Measurements from ENCODE around the gene INSC. TPM values are rescaled to one million over a fixed set of nuclear protein-coding genes. Genes with fewer than 3 reads are reported as not detected.

The INSC gene
- total and polyA plus RNA-seq, 2 of the 13 experiments (the other 11 are each of a cell fraction or from before 2014, with no cell fraction given) = 0.09 TPM; not detected in 1

DNA sequence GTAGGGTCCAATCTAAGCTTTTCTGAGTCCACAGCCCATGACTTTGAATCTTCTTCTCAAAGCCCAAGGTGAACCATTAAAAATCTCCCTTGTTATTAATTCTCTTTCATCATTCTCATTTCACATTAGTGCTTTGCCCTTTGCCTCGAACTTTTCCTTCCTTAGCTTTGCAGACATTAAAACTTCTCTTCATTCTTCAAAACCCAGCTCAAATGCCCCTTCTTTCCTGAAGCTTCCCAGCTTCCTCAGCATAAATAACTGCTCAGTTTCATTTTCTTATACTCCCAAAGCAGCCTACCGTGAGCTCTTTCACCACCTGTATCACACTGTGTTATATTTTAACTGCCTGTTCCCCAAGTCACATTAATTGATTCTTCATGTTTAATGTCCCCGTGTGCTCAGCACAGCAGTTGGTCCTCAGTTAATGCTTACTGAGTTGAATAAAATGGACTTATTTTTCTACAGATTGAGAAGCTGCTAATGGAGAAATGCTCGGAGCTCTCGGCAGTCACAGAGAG is 62.0 kb downstream of the INSC start (continued):
- TF ChIP-seq ATF3 (CRISPR knock-in tag; IDR thresholded peaks at IDR 0.05) (no peak), CAMTA2 (CRISPR knock-in tag; IDR thresholded peaks at IDR 0.05; ENCODE audit: borderline replicate concordance) (no peak)

DNA sequence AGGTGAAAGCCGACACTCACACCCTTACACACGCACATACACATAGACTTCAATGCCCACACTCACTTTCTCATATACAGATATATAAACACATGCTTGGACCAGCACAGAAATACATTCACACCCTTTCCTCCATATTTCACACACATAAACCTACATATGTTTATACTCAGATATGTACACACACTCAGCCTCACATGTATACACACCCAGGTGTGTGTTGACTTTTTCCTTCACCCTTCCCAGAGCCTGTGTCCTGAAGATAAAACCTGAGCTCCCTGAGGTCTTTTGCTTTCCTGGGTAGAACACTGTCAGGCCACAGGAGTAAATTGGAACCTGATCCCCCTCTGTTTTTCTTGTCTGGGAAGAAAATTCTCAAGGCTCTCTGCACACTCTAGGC is 62.8 kb downstream of the INSC start:
- no peak overlapping the region for H3K9ac ChIP-seq (ENCODE audit: insufficient read depth, low read depth, low read length)
- ChIA-PET POLR2A (no interaction called here), CTCF (ENCODE audit: low intra/inter-chr PET ratio, low total read pairs) (no interaction called here)
- 17% methylated on average over 2 of the region's 2 CpGs for WGBS (ENCODE audit: low lambda C conversion rate)
- FAIRE-seq = no peak
- intact Hi-C loops (cut with micrococcal nuclease; ENCODE audit: unreplicated experiment) (no loop called here), in situ Hi-C loops (cut with HindIII; ENCODE audit: extremely low pct_ligation_motif_present, low pct_unique_long_range_greater_than_20kb) (no loop called here)
- no peak overlapping the region for H3K4me2 ChIP-seq (ENCODE audit: low read depth, low read length)
- ATAC-seq = no peak
- no peak overlapping the region for H3K4me3 ChIP-seq (replicated peaks in 1 of 3; ENCODE audit: insufficient read depth in 1 of 3, low read depth in 2 of 3, low read length in 3 of 3)
- DNase-seq (ENCODE audit: low spot score) = no peak
- H3K27ac ChIP-seq (ENCODE audit: extremely low read length, insufficient read depth, low read length) = no peak overlapping the region
- H3K9me3 ChIP-seq (ENCODE audit: low read length) = no peaks in the 10 kb centered on the region
- no TSS peak for BruUV-seq (replicated peaks)
- TF ChIP-seq ZNF230 (CRISPR knock-in tag; IDR thresholded peaks at IDR 0.05) (no peak), ZNF660 (CRISPR knock-in tag; IDR thresholded peaks at IDR 0.05; ENCODE audit: borderline replicate concordance, low read depth) (no peak), ADNP (CRISPR knock-in tag; IDR thresholded peaks at IDR 0.05) (no peak), TOPORS (CRISPR knock-in tag; IDR thresholded peaks at IDR 0.05) (no peak), ZBTB20 (CRISPR knock-in tag; IDR thresholded peaks at IDR 0.05; ENCODE audit: borderline replicate concordance, low read depth) (no peak), IKZF1 (IDR thresholded peaks at IDR 0.05) (no peak), ZMYM4 (CRISPR knock-in tag; IDR thresholded peaks at IDR 0.05) (no peak), ZNF879 (CRISPR knock-in tag; IDR thresholded peaks at IDR 0.05) (no peak), TBX2 (CRISPR knock-in tag; IDR thresholded peaks at IDR 0.05; ENCODE audit: borderline replicate concordance) (no peak), TARDBP (CRISPR knock-in tag; IDR thresholded peaks at IDR 0.05) (no peak), PRDM4 (CRISPR knock-in tag; IDR thresholded peaks at IDR 0.05; ENCODE audit: borderline replicate concordance) (no peak)
- TF ChIP-seq, protein P1, sequence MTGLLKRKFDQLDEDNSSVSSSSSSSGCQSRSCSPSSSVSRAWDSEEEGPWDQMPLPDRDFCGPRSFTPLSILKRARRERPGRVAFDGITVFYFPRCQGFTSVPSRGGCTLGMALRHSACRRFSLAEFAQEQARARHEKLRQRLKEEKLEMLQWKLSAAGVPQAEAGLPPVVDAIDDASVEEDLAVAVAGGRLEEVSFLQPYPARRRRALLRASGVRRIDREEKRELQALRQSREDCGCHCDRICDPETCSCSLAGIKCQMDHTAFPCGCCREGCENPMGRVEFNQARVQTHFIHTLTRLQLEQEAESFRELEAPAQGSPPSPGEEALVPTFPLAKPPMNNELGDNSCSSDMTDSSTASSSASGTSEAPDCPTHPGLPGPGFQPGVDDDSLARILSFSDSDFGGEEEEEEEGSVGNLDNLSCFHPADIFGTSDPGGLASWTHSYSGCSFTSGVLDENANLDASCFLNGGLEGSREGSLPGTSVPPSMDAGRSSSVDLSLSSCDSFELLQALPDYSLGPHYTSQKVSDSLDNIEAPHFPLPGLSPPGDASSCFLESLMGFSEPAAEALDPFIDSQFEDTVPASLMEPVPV (CRISPR knock-in tag; IDR thresholded peaks at IDR 0.05) = no peak
- peaks cover 0 to 5% of the 10 kb centered on the region in 2 experiments; a peak in 2 of 5 replicates for H3K27me3 ChIP-seq (ENCODE audit: control insufficient read depth in 1 of 2, insufficient read depth in 2 of 2, low read length in 2 of 2)
- H4K20me1 ChIP-seq (ENCODE audit: insufficient read depth, low read length) = no peaks in the 10 kb centered on the region
- H2AFZ ChIP-seq (ENCODE audit: low read length) = no peak overlapping the region
- H3K4me1 ChIP-seq (ENCODE audit: insufficient read depth, low read length) = no peaks in the 10 kb centered on the region
- no peaks in the 10 kb centered on the region for H3K36me3 ChIP-seq (replicated peaks in 1 of 2; ENCODE audit: control insufficient read depth in 1 of 2, insufficient read depth in 2 of 2, low read length in 2 of 2)
- H3K79me2 ChIP-seq (ENCODE audit: insufficient read depth, low read length) = no peaks in the 10 kb centered on the region

Measured in HepG2 (cell line).